Loucy (cell line): ENCODE results near the gene NADK2.

ENCODE experiments used
- H2AFZ ChIP-seq: fragments of 200-600 bp; sonication (generic); 2 replicates; pipeline ENCODE4 v1.6.0; 2016; ENCODE audit warnings: antibody characterized with exemption, mild to moderate bottlenecking, low read length, moderate library complexity
- H3F3A ChIP-seq: fragments of 200-600 bp; 2 replicates; pipeline ENCODE4 v1.6.0; 2016; ENCODE audit warnings: antibody characterized with exemption, low read depth, mild to moderate bottlenecking
- H3K27me3 ChIP-seq: fragments of 200-600 bp; sonication (generic); 2 replicates; pipeline ENCODE4 v1.6.1; 2014; ENCODE audit warnings: low read length, mild to moderate bottlenecking; ENCODE audit not compliant: insufficient read depth, poor library complexity, severe bottlenecking
- H3K36me3 ChIP-seq: fragments of 200-600 bp; sonication (generic); 2 replicates; pipeline ENCODE4 v1.6.1; 2016; ENCODE audit warnings: low read length; ENCODE audit not compliant: insufficient read depth
- H3K4me1 ChIP-seq: fragments of 200-600 bp; sonication (generic); 2 replicates; pipeline ENCODE4 v1.5.1; 2014; ENCODE audit warnings: low read length, mild to moderate bottlenecking; ENCODE audit not compliant: insufficient read depth, poor library complexity, severe bottlenecking
- H3K4me2 ChIP-seq: fragments of 200-600 bp; sonication (generic); 2 replicates; pipeline ENCODE4 v1.6.0; 2014; ENCODE audit warnings: antibody characterized with exemption, low read length, low read depth, mild to moderate bottlenecking; ENCODE audit not compliant: poor library complexity, severe bottlenecking
- H3K4me3 ChIP-seq: fragments of 200-600 bp; sonication (generic); 2 replicates; pipeline ENCODE4 v1.5.1; 2014; ENCODE audit warnings: low read length, mild to moderate bottlenecking, mixed read lengths; ENCODE audit not compliant: poor library complexity, severe bottlenecking
- H3K79me2 ChIP-seq: fragments of 200-600 bp; sonication (generic); 2 replicates; pipeline ENCODE4 v1.6.1; 2014; ENCODE audit warnings: low read length; ENCODE audit not compliant: insufficient read depth
- H3K9ac ChIP-seq: fragments of 200-600 bp; sonication (generic); 2 replicates; pipeline ENCODE4 v1.6.0; 2014; ENCODE audit warnings: mild to moderate bottlenecking, low read depth, low read length, moderate library complexity; ENCODE audit not compliant: poor library complexity, severe bottlenecking
- H3K9me2 ChIP-seq: fragments of 200-600 bp; sonication (generic); replicated peaks from 2 replicates; pipeline ENCODE4 v1.6.1; 2016; ENCODE audit warnings: low read depth, low read length, mixed read lengths
- H3K9me3 ChIP-seq: fragments of 200-600 bp; sonication (generic); 2 replicates; pipeline ENCODE4 v1.6.1; 2014; ENCODE audit warnings: mild to moderate bottlenecking, antibody characterized with exemption, low read length, low read depth; ENCODE audit not compliant: insufficient read depth
- H4K20me1 ChIP-seq: fragments of 200-600 bp; sonication (generic); 2 replicates; pipeline ENCODE4 v1.6.0; 2014; ENCODE audit warnings: antibody characterized with exemption, low read length, mild to moderate bottlenecking; ENCODE audit not compliant: insufficient read depth, poor library complexity, severe bottlenecking
- EZH2phosphoT487 ChIP-seq: fragments of 200-600 bp; IDR thresholded peaks from 2 replicates; pipeline ENCODE4 v1.6.1; 2018; ENCODE audit warnings: antibody characterized with exemption, mild to moderate bottlenecking, moderate library complexity, borderline replicate concordance
- TF ChIP-seq, protein P1 (sequence below): fragments of 200-600 bp; sonication (generic); conservative IDR thresholded peaks from 2 replicates; pipeline ENCODE4 v1.5.1; 2014; ENCODE audit warnings: mild to moderate bottlenecking, antibody characterized with exemption, low read length

NADK2 gene

DNA sequence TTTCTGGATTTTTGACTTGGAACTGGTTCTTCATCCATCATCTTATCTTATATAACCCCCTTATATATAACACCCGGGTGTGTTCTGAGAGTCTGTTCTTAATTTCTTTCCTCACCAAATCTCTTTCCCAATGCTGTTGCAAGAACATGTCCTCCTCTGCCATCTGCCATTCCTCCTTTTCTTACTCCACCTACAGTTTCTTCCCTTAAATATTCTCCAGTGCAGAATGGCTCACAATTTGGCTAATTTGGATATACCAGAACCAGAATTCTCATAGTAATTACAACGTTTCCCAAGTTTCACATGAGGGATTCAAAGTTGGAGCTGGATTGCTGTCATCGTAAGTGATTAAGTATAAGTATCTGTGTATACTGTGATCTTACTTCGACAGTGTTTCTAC is 61.8 kb downstream of the NADK2 start:
- H3K79me2 ChIP-seq = no peaks in the 10 kb centered on the region
- no peak overlapping the region for H2AFZ ChIP-seq
- H3K36me3 ChIP-seq = peaks cover 81% of the 10 kb centered on the region
- no peaks in the 10 kb centered on the region for H4K20me1 ChIP-seq
- no peaks in the 10 kb centered on the region for H3K9me2 ChIP-seq
- no peaks in the 10 kb centered on the region for H3K9me3 ChIP-seq
- no peaks in the 10 kb centered on the region for H3K27me3 ChIP-seq
- no peak overlapping the region for H3K4me2 ChIP-seq
- H3K9ac ChIP-seq = no peak overlapping the region
- TF ChIP-seq, protein P1, sequence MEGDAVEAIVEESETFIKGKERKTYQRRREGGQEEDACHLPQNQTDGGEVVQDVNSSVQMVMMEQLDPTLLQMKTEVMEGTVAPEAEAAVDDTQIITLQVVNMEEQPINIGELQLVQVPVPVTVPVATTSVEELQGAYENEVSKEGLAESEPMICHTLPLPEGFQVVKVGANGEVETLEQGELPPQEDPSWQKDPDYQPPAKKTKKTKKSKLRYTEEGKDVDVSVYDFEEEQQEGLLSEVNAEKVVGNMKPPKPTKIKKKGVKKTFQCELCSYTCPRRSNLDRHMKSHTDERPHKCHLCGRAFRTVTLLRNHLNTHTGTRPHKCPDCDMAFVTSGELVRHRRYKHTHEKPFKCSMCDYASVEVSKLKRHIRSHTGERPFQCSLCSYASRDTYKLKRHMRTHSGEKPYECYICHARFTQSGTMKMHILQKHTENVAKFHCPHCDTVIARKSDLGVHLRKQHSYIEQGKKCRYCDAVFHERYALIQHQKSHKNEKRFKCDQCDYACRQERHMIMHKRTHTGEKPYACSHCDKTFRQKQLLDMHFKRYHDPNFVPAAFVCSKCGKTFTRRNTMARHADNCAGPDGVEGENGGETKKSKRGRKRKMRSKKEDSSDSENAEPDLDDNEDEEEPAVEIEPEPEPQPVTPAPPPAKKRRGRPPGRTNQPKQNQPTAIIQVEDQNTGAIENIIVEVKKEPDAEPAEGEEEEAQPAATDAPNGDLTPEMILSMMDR = no peak
- TF ChIP-seq EZH2phosphoT487 = no peak
- H3K4me3 ChIP-seq = no peak overlapping the region
- H3K4me1 ChIP-seq = no peaks in the 10 kb centered on the region
- no peaks in the 10 kb centered on the region for H3F3A ChIP-seq

- Histone ChIP-seq H3K4me2 (no peak overlapping the region), H3K79me2 (no peaks in the 10 kb centered on the region), H3K9me2 (no peaks in the 10 kb centered on the region), H3K36me3 (peaks cover 88% of the 10 kb centered on the region), H3K4me1 (peaks cover 7% of the 10 kb centered on the region), H3F3A (no peaks in the 10 kb centered on the region), H2AFZ (no peak overlapping the region), H4K20me1 (no peaks in the 10 kb centered on the region), H3K27me3 (no peaks in the 10 kb centered on the region), H3K4me3 (no peak overlapping the region), H3K9ac (no peak overlapping the region), H3K9me3 (no peaks in the 10 kb centered on the region)
- TF ChIP-seq, protein P1 = no peak
- no peak for TF ChIP-seq EZH2phosphoT487
These were observed 63.2 kb downstream of the NADK2 start for GRCh38 chr5:36178524-36178890.

- no peaks in the 10 kb centered on the region for H3K27me3 ChIP-seq
- no peaks in the 10 kb centered on the region for H3F3A ChIP-seq
- no peak overlapping the region for H3K9ac ChIP-seq
- no peaks in the 10 kb centered on the region for H3K9me3 ChIP-seq
- no peak overlapping the region for H3K4me3 ChIP-seq
- TF ChIP-seq EZH2phosphoT487 = no peak
- TF ChIP-seq, protein P1 = peak; percentile 70
- H3K36me3 ChIP-seq = peaks cover 93% of the 10 kb centered on the region
- H3K9me2 ChIP-seq = no peaks in the 10 kb centered on the region
- H4K20me1 ChIP-seq = no peaks in the 10 kb centered on the region
- no peak overlapping the region for H3K4me2 ChIP-seq
- peaks cover 8% of the 10 kb centered on the region for H3K4me1 ChIP-seq
- H2AFZ ChIP-seq = no peak overlapping the region
- H3K79me2 ChIP-seq = no peaks in the 10 kb centered on the region
These were observed 63.8 kb downstream of the NADK2 start for GRCh38 chr5:36177715-36178523.
